ENCODE measurements around the gene CACNA1C.
"Not testable (repeated sequence)": the region's sequence is repeated elsewhere in the genome, so short reads cannot be mapped to it uniquely, and the experiment has no call there.

The CACNA1C gene

DNA sequence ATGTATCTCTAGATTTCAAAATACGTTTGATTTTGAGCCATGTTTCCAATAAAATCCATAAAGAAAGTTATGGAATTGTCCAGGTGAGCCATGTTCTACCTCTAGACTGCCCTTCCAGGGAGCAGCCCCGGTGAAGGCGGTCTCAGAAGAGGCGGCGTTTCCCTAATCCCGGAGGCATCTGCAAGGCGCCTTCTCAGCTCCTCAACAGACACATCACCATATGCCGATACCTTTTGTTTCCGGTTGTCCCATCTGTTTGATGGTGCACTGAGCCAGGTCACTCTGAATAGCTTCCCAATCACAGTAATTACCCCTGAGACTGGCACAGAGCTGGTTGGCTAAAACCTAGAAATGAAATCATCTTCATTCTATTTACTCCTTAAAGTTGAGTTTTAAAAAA, 436.5 kb downstream of the CACNA1C start:
- no peak overlapping the region for H3K4me3 ChIP-seq (ENCODE audit: low read depth, low read length)

DNA sequence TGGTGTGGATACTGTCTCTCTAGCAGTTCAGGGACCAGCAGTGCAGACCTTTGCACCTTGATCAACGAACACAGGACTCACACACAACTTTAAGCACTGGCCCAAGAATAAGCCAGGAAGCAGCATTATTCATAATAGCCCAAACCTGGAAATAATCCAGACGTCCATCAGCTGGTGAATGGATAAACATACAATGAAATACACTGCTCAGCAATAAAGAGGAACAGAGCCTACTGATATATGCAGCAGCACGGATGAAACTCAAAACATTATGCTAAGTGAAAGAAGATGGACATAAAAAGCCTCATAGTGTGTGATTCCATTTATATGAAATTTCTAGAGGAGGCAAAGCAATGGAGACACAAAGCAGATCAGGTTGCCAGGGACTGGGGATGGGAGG, 438.0 kb downstream of the CACNA1C start:
- no peak overlapping the region for H3K4me3 ChIP-seq (ENCODE audit: low read depth, low read length)
- DNase-seq (ENCODE audit: low read depth), result no peak

More for the DNA sequence above, 436.5 kb downstream of the CACNA1C start:
- DNase-seq (ENCODE audit: low read depth), result no peak

GRCh38 chr12:2491349-2491748, 438.6 kb downstream of the CACNA1C start:
- DNase-seq (ENCODE audit: low read depth); H3K4me3 ChIP-seq (ENCODE audit: low read depth, low read length): not testable (repeated sequence)

- no peak for DNase-seq (ENCODE audit: low read depth)
- H3K4me3 ChIP-seq (ENCODE audit: low read depth, low read length), result no peak overlapping the region
These were observed 439.4 kb downstream of the CACNA1C start for GRCh38 chr12:2492236-2492635.

- DNase-seq (ENCODE audit: low read depth), result no peak
- no peak overlapping the region for H3K4me3 ChIP-seq (ENCODE audit: low read depth, low read length)
These were observed 440.3 kb downstream of the CACNA1C start for GRCh38 chr12:2493086-2493485.

- no peak overlapping the region for H3K4me3 ChIP-seq (ENCODE audit: low read depth, low read length)
- no peak for DNase-seq (ENCODE audit: low read depth)
These were observed 441.9 kb downstream of the CACNA1C start for GRCh38 chr12:2494486-2495192.

DNA sequence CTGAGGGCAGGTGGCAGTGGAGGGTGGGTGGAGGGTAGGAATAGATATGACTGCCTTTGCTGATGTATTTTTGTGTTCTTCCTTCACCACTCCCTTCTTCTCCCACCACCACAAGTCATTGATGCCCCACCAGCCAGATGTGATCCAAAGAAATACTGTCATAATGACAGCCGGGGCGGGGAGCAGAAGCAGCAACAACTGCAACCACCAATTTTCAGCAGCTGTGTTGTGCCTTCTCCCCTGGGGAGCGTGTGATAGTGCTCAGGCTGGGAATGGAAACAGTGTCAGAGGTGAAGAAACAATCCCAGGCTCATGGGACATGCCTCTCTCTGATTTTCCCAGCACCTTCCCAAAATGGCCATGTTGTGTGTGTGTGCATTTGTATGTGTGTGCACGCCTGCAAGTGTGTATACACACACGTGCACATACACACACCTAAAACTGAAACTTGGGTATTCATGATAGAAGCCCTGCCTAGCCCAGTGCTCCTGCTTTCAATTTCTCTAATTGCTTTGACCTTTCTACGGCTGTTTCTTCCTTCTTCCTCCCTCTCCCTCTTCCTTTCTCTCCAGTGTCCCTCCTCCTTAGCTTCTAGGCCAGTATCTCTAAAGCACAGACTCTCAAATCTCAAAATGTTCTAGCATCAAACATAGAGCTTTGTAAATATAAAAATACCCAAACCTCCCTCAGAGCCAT, 442.8 kb downstream of the CACNA1C start:
- no peak overlapping the region for H3K4me3 ChIP-seq (ENCODE audit: low read depth, low read length)
- DNase-seq (ENCODE audit: low read depth), result no peak

GRCh38 chr12:2498964-2499500, 446.2 kb downstream of the CACNA1C start:
- no peak overlapping the region for H3K4me3 ChIP-seq (ENCODE audit: low read depth, low read length)
- DNase-seq (ENCODE audit: low read depth), result no peak

- H3K4me3 ChIP-seq (ENCODE audit: low read depth, low read length), result no peak overlapping the region
- DNase-seq (ENCODE audit: low read depth), result no peak
These were observed 448.8 kb downstream of the CACNA1C start for GRCh38 chr12:2501464-2502191.

- no peak for DNase-seq (ENCODE audit: low read depth)
- H3K4me3 ChIP-seq (ENCODE audit: low read depth, low read length), result no peak overlapping the region
These were observed 450.2 kb downstream of the CACNA1C start for GRCh38 chr12:2503036-2503435.

DNA sequence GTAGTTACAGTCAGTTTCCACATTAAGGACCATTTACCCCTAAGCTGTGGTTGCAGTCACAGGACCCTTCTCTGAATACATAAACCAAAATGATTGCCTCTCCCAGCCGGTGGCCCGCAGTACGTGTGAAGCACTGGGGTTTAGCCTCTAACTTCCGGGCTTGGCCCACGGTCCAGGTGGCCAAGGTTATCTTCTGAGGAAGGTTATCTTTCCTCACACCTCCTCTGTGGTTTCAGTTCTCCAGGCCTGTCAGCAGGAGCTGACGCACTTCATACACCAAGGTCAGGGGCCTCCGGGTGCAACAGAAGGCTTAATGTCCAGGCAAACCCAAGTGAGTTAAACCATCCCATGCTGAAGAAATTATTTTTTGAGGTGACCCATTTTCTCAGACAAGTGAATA, 451.0 kb downstream of the CACNA1C start:
- H3K4me3 ChIP-seq (ENCODE audit: low read depth, low read length), result no peak overlapping the region
- no peak for DNase-seq (ENCODE audit: low read depth)

- no peak overlapping the region for H3K4me3 ChIP-seq (ENCODE audit: low read depth, low read length)
- DNase-seq (ENCODE audit: low read depth), result no peak
These were observed 451.8 kb downstream of the CACNA1C start for GRCh38 chr12:2504577-2504976.

GRCh38 chr12:2507814-2508213, 455.0 kb downstream of the CACNA1C start:
- no peak overlapping the region for H3K4me3 ChIP-seq (ENCODE audit: low read depth, low read length)
- DNase-seq (ENCODE audit: low read depth), result no peak

DNA sequence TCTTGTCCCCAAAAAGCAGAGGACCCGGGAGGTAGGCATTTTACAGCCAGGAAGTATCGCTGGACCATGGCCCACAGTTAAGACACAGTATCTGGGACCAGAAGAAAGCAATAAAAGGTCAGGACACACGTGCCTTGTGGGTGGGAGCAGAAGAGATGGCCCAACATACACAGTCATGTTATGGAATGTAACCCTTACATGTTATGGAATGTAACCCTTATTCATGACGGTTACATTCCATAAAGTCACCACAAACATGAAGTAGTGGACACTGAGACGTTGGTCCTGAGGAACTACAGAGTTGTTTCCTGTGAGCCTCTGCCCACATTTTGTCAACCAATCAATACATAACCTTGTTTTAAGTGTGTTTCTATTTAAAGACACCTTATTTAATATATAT, 456.4 kb downstream of the CACNA1C start:
- no peak overlapping the region for H3K4me3 ChIP-seq (ENCODE audit: low read depth, low read length)
- DNase-seq (ENCODE audit: low read depth), result no peak

GRCh38 chr12:2510045-2510444, 457.3 kb downstream of the CACNA1C start:
- no peak for DNase-seq (ENCODE audit: low read depth)
- no peak overlapping the region for H3K4me3 ChIP-seq (ENCODE audit: low read depth, low read length)

DNA sequence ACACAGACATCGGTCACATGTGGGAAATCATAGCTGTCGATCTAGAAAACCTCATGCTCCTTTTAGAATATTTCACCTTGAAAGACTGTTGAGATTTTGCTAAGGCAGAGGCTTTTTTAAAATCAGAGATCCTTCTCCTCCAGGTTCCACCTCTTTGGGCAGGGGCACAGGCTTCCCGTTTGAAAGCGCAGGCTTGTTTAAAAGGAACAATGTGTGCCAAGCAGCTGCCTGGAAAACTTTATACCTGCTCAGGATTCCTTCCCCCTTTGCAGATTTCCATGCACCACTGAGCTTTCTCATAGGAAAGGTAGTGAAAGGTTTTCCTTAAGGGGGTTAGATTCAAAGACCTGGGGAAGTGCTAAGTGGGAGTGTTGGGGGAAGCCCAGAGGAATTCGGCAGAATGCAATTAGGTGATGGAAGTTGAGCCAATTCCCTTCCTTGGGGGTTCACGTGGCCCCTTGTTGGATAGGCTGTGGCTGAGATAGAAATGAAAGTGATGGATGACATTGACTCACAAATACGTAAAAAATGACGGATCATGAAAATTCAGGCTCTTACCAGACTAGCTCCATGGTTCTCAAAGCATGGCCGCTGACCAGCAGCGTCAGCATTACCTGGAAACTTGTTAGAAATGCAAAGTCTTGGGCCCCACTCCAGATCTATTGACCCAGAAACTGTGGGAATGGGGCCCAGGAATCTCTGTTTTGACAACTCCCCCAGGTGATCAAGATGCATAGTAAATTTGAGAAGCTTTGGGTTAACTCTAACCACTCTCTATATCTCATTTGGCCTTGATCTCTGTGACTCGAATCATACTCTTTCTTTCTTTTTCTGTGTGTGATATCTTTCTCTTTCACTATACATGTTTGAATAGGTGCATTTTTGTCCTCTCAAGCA, 460.6 kb downstream of the CACNA1C start:
- DNase-seq (ENCODE audit: low read depth), result no peak
- H3K4me3 ChIP-seq (ENCODE audit: low read depth, low read length), result no peak overlapping the region

- H3K4me3 ChIP-seq (ENCODE audit: low read depth, low read length), result no peak overlapping the region
- DNase-seq (ENCODE audit: low read depth), result no peak
These were observed 461.2 kb downstream of the CACNA1C start for GRCh38 chr12:2514038-2514340.

DNA sequence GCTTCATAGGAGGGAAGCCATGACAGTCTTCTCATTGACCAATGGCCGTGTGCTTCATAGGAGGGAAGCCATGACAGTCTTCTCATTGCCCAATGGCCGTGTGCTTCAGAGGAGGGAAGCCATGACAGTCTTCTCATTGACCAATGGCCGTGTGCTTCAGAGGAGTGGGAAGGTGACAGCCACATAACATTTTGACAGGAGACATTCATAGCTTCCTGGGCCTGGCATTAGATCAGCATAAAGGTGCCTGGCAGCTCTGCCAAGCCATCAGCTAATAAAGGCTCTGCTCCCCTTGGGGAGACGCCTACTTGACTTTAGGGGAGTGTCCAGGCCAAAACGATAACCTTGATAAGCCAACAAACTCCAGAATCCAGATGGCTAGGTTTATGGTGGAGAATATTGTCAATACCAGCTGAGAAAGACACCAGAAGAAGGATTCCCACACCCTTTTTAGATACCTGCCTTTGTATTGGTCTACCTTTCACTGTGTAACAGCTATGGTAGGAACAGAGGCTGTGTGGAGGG, 468.0 kb downstream of the CACNA1C start:
- no peak for DNase-seq (ENCODE audit: low read depth)

GRCh38 chr12:2523317-2523716, 470.5 kb downstream of the CACNA1C start:
- no peak for DNase-seq (ENCODE audit: low read depth)
- no peak overlapping the region for H3K4me3 ChIP-seq (ENCODE audit: low read depth, low read length)

More for the DNA sequence above, 468.0 kb downstream of the CACNA1C start:
- H3K4me3 ChIP-seq (ENCODE audit: low read depth, low read length), result no peak overlapping the region

Measured in skeletal muscle cell (primary cell).